HepG2 (cell line): ENCODE measurements around the gene CRIP1. TPM values are rescaled to one million over a fixed set of nuclear protein-coding genes. Genes with fewer than 3 reads are reported as not detected.

Experiments used
- CENPX ChIP-seq: sonication (generic); formaldehyde crosslinking; IDR thresholded peaks from 2 replicates; pipeline ENCODE4 v1.9.0; 2021; ENCODE audit warnings: mild to moderate bottlenecking, missing genetic modification reagents, moderate library complexity
- CHD4 ChIP-seq: fragments of 200-600 bp; sonication (generic); IDR thresholded peaks from 2 replicates; pipeline ENCODE4 v1.7.0; 2017; ENCODE audit warnings: mild to moderate bottlenecking, low read length, borderline replicate concordance
- ELF4 ChIP-seq: sonication (generic); formaldehyde crosslinking; IDR thresholded peaks from 2 replicates; pipeline ENCODE4 v1.5.0; 2020; ENCODE audit warnings: missing genetic modification reagents, mild to moderate bottlenecking, moderate library complexity, borderline replicate concordance
- ESRRA ChIP-seq: sonication (generic); formaldehyde crosslinking; IDR thresholded peaks from 2 replicates; pipeline ENCODE4 v1.5.1; 2020; ENCODE audit warnings: mild to moderate bottlenecking, low read depth, missing genetic modification reagents
- FLYWCH1 ChIP-seq: sonication (generic); formaldehyde crosslinking; IDR thresholded peaks from 2 replicates; pipeline ENCODE4 v1.8.1; 2023; ENCODE audit warnings: mild to moderate bottlenecking, missing genetic modification reagents
- HOXA9 ChIP-seq: sonication (generic); formaldehyde crosslinking; IDR thresholded peaks from 2 replicates; pipeline ENCODE4 v1.8.1; 2022; ENCODE audit warnings: missing genetic modification reagents, mild to moderate bottlenecking, moderate library complexity, borderline replicate concordance
- NONO ChIP-seq, 2 experiments: fragments of 450-650 bp in 1 of 2; sonication (generic) in 1 of 2; formaldehyde crosslinking in 1 of 2; IDR thresholded peaks in 1 of 2; conservative IDR thresholded peaks in 1 of 2; 2 replicates each; pipeline versions ENCODE4 v1.6.1 to v1.8.0; 2017 to 2022; ENCODE audit warnings: mild to moderate bottlenecking in 1 of 2, missing genetic modification reagents in 1 of 2, moderate library complexity in 1 of 2
- PHF20 ChIP-seq: sonication (generic); formaldehyde crosslinking; IDR thresholded peaks from 2 replicates; pipeline ENCODE4 v1.5.0; 2020; ENCODE audit warnings: mild to moderate bottlenecking, missing genetic modification reagents
- PTBP1 ChIP-seq: fragments of 200-400 bp; formaldehyde crosslinking; IDR thresholded peaks from 2 replicates; pipeline ENCODE4 v1.6.1; 2018; ENCODE audit warnings: low read length, low read depth; ENCODE audit not compliant: poor library complexity, severe bottlenecking
- REPIN1 ChIP-seq: sonication (generic); formaldehyde crosslinking; IDR thresholded peaks from 2 replicates; pipeline ENCODE4 v1.8.0; 2022; ENCODE audit warnings: missing genetic modification reagents, low read depth, mild to moderate bottlenecking, borderline replicate concordance
- SALL1 ChIP-seq: sonication (generic); formaldehyde crosslinking; IDR thresholded peaks from 2 replicates; pipeline ENCODE4 v1.8.0; 2022; ENCODE audit warnings: mild to moderate bottlenecking, missing genetic modification reagents
- SALL2 ChIP-seq: sonication (generic); formaldehyde crosslinking; IDR thresholded peaks from 2 replicates; pipeline ENCODE4 v1.8.1; 2023; ENCODE audit warnings: mild to moderate bottlenecking, missing genetic modification reagents, inconsistent platforms
- TCF7 ChIP-seq: sonication (generic); IDR thresholded peaks from 2 replicates; pipeline ENCODE4 v1.6.1; 2016; ENCODE audit warnings: antibody characterized with exemption, low read depth
- ZEB1 ChIP-seq: IDR thresholded peaks from 2 replicates; pipeline ENCODE4 v1.6.1; 2012; ENCODE audit warnings: mild to moderate bottlenecking, low read depth, inconsistent platforms; ENCODE audit not compliant: insufficient replicate concordance
- ZNF205 ChIP-seq: IDR thresholded peaks from 2 replicates; pipeline ENCODE4 v1.6.1; 2018; ENCODE audit warnings: missing biosample characterization, missing genetic modification reagents
- ZNF383 ChIP-seq: sonication (generic); formaldehyde crosslinking; IDR thresholded peaks from 2 replicates; pipeline ENCODE4 v1.4.0; 2020; ENCODE audit warnings: missing genetic modification reagents, mild to moderate bottlenecking, borderline replicate concordance
- ZNF850 ChIP-seq: sonication (generic); formaldehyde crosslinking; conservative IDR thresholded peaks from 2 replicates; pipeline ENCODE4 v1.9.0; 2021; ENCODE audit warnings: mild to moderate bottlenecking, missing genetic modification reagents
- polyA plus RNA-seq, 8 experiments: library from polyadenylated mRNA; depleted of rRNA in 3 of 8; stranded (reverse) in 7 of 8; unstranded in 1 of 8; fragments of >200 nt; fragmentation: Illumina TruSeq in 4 of 8; extraction: Trizol in 4 of 8; gene quantifications; 2 replicates each; pipeline versions ENCODE4 v1.2.1 to v1.2.3, GENCODE V29; 2011 to 2016; ENCODE audit warnings: low read depth in 4 of 8, missing spikeins in 1 of 8, mixed read lengths in 1 of 8; ENCODE audit not compliant: insufficient read depth in 1 of 8
- total RNA-seq, 5 experiments: library from RNA; depleted of rRNA; stranded (reverse); fragments of >200 nt; fragmentation: Illumina TruSeq; extraction: Trizol; gene quantifications; 2 replicates each; pipeline ENCODE4 v1.2.3, GENCODE V29; 2016; ENCODE audit warnings: low read depth in 1 of 5
- TF ChIP-seq, protein P1 (sequence below): sonication (generic); formaldehyde crosslinking; IDR thresholded peaks from 2 replicates; pipeline ENCODE4 v1.5.0; 2020; ENCODE audit warnings: missing genetic modification reagents, mild to moderate bottlenecking, borderline replicate concordance
- TF ChIP-seq, protein P2 (sequence below): sonication (generic); formaldehyde crosslinking; conservative IDR thresholded peaks from 2 replicates; pipeline ENCODE4 v1.8.0; 2022; ENCODE audit warnings: missing genetic modification reagents
- TF ChIP-seq, protein P3 (sequence below): sonication (generic); formaldehyde crosslinking; IDR thresholded peaks from 2 replicates; pipeline ENCODE4 v1.8.0; 2022; ENCODE audit warnings: low read depth, missing genetic modification reagents
- TF ChIP-seq, protein P4 (sequence below): sonication (generic); formaldehyde crosslinking; IDR thresholded peaks from 2 replicates; pipeline ENCODE4 v1.4.0; 2020; ENCODE audit warnings: missing genetic modification reagents, mild to moderate bottlenecking, borderline replicate concordance

CRIP1 gene
- total and polyA plus RNA-seq, 2 of the 13 experiments (the other 11 are each of a cell fraction or from before 2014, with no cell fraction given) = 53.9 to 59.5 TPM

DNA sequence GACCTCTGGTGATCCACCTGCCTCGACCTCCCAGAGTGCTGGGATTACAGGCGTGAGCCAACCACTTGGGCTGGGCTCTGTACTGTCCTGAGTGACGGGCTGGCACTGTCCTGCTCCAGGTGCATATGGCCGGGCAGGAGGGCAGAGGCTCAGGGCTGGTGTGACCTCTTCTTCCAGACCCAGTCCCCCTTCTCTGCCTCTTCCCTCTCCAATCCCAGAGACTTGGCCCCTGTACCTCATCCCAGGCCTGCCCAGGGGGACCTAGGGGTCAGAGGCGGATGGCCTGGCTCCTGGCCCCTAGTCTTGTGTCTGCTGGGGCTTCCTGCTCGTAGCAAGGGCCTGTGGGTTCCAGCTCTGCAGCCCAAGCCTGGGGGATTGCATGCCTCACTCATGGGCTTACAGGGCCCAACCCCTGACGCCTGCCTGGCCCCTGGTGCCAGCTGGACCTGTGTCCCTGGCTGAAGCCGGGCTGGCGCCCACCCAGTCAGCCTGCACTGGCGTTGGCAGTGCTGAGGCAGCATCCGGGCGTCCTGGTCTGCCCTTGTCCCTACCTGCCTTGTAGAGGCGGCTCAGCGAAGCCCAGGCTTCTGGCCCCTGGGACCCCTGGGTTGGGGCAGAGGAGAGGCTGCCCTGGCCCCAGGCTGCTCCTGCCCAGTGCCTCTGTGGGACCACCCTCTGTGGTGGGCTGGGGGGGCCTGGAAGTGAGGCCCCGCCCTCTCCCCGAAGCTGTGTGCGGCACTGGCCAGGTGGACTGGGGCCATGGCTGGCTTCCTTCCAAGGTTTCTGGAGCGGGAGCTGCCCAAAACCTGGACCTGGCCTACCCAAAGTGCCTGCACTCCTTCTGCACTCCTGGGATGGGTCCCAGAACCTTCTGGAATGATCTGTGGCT, 8.7 kb downstream of the CRIP1 start (continued):
- TF ChIP-seq ZNF205 (CRISPR knock-in tag) (no peak), NONO (IDR thresholded peaks at IDR 0.05) (no peak), NONO (CRISPR knock-in tag; conservative IDR thresholded peaks at IDR 0.05) (peak; percentile 63), TCF7 (no peak), SALL1 (CRISPR knock-in tag) (no peak), PTBP1 (no peak), ZNF383 (CRISPR knock-in tag) (no peak), ZEB1 (no peak), ESRRA (CRISPR knock-in tag) (no peak), CHD4 (no peak), REPIN1 (no peak), PHF20 (CRISPR knock-in tag) (no peak), CENPX (CRISPR knock-in tag) (no peak), ELF4 (CRISPR knock-in tag) (no peak), SALL2 (CRISPR knock-in tag) (no peak), FLYWCH1 (CRISPR knock-in tag) (no peak), ZNF850 (CRISPR knock-in tag) (no peak), HOXA9 (no peak)
- TF ChIP-seq, protein P1, sequence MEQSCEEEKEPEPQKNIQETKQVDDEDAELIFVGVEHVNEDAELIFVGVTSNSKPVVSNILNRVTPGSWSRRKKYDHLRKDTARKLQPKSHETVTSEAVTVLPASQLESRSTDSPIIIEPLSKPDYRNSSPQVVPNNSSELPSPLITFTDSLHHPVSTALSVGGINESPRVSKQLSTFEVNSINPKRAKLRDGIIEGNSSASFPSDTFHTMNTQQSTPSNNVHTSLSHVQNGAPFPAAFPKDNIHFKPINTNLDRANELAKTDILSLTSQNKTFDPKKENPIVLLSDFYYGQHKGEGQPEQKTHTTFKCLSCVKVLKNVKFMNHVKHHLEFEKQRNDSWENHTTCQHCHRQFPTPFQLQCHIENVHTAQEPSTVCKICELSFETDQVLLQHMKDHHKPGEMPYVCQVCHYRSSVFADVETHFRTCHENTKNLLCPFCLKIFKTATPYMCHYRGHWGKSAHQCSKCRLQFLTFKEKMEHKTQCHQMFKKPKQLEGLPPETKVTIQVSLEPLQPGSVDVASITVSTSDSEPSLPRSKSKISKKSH (CRISPR knock-in tag) = no peak
- TF ChIP-seq, protein P2, sequence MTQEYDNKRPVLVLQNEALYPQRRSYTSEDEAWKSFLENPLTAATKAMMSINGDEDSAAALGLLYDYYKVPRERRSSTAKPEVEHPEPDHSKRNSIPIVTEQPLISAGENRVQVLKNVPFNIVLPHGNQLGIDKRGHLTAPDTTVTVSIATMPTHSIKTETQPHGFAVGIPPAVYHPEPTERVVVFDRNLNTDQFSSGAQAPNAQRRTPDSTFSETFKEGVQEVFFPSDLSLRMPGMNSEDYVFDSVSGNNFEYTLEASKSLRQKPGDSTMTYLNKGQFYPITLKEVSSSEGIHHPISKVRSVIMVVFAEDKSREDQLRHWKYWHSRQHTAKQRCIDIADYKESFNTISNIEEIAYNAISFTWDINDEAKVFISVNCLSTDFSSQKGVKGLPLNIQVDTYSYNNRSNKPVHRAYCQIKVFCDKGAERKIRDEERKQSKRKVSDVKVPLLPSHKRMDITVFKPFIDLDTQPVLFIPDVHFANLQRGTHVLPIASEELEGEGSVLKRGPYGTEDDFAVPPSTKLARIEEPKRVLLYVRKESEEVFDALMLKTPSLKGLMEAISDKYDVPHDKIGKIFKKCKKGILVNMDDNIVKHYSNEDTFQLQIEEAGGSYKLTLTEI = no peak
- TF ChIP-seq, protein P3, sequence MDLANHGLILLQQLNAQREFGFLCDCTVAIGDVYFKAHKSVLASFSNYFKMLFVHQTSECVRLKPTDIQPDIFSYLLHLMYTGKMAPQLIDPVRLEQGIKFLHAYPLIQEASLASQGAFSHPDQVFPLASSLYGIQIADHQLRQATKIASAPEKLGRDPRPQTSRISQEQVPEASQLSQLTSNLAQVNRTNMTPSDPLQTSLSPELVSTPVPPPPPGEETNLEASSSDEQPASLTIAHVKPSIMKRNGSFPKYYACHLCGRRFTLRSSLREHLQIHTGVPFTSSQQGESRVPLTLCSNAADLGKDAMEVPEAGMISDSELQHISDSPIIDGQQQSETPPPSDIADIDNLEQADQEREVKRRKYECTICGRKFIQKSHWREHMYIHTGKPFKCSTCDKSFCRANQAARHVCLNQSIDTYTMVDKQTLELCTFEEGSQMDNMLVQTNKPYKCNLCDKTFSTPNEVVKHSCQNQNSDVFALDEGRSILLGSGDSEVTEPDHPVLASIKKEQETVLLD (CRISPR knock-in tag) = no peak
- TF ChIP-seq, protein P4, sequence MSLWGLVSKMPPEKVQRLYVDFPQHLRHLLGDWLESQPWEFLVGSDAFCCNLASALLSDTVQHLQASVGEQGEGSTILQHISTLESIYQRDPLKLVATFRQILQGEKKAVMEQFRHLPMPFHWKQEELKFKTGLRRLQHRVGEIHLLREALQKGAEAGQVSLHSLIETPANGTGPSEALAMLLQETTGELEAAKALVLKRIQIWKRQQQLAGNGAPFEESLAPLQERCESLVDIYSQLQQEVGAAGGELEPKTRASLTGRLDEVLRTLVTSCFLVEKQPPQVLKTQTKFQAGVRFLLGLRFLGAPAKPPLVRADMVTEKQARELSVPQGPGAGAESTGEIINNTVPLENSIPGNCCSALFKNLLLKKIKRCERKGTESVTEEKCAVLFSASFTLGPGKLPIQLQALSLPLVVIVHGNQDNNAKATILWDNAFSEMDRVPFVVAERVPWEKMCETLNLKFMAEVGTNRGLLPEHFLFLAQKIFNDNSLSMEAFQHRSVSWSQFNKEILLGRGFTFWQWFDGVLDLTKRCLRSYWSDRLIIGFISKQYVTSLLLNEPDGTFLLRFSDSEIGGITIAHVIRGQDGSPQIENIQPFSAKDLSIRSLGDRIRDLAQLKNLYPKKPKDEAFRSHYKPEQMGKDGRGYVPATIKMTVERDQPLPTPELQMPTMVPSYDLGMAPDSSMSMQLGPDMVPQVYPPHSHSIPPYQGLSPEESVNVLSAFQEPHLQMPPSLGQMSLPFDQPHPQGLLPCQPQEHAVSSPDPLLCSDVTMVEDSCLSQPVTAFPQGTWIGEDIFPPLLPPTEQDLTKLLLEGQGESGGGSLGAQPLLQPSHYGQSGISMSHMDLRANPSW (CRISPR knock-in tag) = no peak
